ENCODE measurements around the gene RASL10A.

DNA sequence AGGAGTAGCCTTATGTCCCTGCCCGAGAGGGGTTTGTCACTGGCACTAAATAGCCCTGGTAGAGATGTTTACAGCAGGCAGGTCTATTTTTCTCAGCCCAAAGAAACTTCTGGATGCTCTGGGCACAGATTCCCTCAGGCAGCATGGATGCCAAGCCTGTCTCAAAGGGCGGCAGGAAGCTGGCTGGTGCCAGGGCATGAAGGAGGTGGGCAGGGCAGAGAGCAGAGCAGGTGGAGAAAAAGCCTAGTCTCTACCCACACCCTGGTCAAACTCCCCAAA is 13.2 kb downstream of the RASL10A start:
- TF ChIP-seq, protein P1, sequence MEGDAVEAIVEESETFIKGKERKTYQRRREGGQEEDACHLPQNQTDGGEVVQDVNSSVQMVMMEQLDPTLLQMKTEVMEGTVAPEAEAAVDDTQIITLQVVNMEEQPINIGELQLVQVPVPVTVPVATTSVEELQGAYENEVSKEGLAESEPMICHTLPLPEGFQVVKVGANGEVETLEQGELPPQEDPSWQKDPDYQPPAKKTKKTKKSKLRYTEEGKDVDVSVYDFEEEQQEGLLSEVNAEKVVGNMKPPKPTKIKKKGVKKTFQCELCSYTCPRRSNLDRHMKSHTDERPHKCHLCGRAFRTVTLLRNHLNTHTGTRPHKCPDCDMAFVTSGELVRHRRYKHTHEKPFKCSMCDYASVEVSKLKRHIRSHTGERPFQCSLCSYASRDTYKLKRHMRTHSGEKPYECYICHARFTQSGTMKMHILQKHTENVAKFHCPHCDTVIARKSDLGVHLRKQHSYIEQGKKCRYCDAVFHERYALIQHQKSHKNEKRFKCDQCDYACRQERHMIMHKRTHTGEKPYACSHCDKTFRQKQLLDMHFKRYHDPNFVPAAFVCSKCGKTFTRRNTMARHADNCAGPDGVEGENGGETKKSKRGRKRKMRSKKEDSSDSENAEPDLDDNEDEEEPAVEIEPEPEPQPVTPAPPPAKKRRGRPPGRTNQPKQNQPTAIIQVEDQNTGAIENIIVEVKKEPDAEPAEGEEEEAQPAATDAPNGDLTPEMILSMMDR (IDR thresholded peaks at IDR 0.05 in 2 of 3, conservative IDR thresholded peaks at IDR 0.05 in 1 of 3; ENCODE audit: insufficient read depth in 2 of 3, low read depth in 1 of 3, low read length in 3 of 3), result no peak
- TF ChIP-seq ZNF232 (CRISPR knock-in tag; IDR thresholded peaks at IDR 0.05) (no peak), PHF20 (IDR thresholded peaks at IDR 0.05; ENCODE audit: partially characterized antibody) (no peak)
- TF ChIP-seq, protein P2, sequence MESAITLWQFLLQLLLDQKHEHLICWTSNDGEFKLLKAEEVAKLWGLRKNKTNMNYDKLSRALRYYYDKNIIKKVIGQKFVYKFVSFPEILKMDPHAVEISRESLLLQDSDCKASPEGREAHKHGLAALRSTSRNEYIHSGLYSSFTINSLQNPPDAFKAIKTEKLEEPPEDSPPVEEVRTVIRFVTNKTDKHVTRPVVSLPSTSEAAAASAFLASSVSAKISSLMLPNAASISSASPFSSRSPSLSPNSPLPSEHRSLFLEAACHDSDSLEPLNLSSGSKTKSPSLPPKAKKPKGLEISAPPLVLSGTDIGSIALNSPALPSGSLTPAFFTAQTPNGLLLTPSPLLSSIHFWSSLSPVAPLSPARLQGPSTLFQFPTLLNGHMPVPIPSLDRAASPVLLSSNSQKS (CRISPR knock-in tag; IDR thresholded peaks at IDR 0.05), result no peak

Data from K562 (cell line).